GM18873 (cell line): ENCODE data around the gene ADAMTSL5.
"Not testable (repeated sequence)": the region's sequence is repeated elsewhere in the genome, so short reads cannot be mapped to it uniquely, and the experiment has no call there.

Experiments used
- ATAC-seq: cut with Tn5 transposase; IDR thresholded peaks from one replicate; pipeline ENCODE4 v1.9.1; 2021; ENCODE audit warnings: mild to moderate bottlenecking, moderate library complexity, moderate number of reproducible peaks; ENCODE audit not compliant: unreplicated experiment, low FRiP score

Gene ADAMTSL5, protein sequence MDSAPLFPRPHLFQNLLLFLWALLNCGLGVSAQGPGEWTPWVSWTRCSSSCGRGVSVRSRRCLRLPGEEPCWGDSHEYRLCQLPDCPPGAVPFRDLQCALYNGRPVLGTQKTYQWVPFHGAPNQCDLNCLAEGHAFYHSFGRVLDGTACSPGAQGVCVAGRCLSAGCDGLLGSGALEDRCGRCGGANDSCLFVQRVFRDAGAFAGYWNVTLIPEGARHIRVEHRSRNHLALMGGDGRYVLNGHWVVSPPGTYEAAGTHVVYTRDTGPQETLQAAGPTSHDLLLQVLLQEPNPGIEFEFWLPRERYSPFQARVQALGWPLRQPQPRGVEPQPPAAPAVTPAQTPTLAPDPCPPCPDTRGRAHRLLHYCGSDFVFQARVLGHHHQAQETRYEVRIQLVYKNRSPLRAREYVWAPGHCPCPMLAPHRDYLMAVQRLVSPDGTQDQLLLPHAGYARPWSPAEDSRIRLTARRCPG

DNA sequence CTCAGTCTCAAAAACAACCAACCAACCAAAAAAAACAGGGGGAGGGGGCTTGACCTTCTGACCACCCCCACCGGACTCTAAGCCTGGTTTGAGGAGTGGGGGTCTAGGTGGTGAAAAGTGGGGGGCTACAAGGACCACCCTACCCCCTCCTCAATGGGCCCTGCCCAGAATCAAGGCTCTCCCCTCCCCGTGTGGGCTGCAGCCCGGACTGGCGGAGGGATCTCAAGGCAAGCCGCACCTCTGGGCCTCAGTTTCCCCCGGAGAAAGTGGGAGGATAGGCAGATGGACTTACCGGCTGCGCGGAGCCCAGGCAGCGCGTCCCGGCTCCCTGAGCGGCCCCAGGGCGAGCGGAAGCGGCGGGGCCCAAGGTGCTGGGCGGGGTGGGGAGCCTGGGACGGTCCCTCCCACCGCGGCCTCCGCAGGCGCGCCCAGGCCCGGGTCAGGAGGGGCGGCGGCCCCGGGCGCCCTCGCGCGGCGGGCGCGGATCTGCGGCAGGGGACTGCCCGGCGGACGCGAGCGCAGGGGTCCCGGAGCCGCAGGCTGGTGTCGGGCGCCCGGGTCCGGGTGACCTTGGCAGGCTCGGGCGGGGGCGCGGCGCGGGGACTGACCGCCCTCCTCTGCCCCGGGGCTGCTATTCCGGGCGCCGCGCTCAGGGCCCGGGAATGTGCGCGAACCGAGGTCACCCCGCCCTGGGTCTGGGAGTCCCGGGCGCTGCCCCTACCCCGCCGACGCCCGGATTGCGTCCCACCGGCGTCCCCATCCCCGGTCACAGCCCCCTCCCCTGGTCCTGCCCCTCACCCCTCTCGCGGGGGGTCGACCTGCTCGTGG is at the start of gene ADAMTSL5:
ADAMTSL5 (minus strand) TSS at position 349 of the 828 bp plus-strand sequence. CDS start 2,076 bp downstream, outside the sequence.
- no peak for ATAC-seq

DNA sequence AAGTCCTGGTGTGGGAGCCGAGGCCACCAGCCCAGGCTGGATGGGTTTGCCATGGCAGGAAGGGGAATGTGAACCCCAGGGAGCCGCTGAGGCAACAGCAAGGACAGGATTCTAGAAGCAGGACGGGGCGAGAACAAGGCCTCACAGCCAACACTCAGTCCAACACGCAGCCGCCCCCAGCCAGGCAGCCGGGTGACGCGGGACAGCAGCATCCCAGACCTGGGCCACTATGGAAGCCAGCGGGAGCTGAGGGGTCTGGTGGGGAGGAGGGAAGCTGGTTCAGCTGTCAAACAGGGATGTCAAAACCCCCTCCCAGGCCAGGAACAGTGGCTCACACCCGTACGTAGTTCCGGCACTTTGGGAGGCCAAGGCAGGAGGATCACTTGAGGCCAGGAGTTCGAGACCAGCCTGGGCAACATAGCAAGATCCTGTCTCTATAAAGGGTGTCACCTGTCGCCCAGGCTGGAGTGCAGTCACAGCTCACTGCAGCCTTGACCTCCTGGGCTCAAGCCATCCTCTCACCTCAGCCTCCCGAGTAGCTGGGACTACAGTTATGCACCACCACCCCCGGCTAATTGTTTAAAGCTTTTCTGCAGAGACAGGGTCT is 48.5 kb upstream of the ADAMTSL5 start:
- ATAC-seq = no peak

DNA sequence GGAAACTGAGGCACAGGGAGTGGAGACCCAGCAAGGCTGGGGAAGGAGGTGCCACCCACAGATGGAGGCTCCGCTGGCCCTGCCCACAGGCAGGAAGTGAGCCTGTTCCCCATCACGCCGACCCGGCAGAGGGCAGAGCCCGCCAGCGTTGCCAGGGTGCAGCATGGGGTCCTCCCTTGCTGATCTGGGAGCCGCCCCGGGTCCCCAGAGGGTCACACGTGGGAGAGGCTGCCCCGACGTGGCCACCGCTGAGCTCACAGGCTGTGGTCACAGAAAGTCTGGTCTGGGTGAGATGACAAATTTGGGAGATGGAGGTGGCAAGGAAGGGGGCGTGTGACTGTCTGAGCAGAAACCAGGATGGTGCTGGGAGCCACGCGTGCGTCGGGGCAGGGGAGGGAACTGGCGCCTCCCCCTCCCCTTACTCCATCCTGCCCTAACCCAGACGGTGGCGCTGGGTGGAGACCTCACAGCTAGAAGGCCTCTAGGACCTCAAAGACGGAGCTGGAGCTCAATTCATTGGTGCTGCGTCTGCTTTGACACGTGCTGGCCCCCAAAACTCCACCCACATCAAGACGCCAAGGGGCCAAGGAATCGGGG is 47.6 kb upstream of the ADAMTSL5 start:
- ATAC-seq = no peak

DNA sequence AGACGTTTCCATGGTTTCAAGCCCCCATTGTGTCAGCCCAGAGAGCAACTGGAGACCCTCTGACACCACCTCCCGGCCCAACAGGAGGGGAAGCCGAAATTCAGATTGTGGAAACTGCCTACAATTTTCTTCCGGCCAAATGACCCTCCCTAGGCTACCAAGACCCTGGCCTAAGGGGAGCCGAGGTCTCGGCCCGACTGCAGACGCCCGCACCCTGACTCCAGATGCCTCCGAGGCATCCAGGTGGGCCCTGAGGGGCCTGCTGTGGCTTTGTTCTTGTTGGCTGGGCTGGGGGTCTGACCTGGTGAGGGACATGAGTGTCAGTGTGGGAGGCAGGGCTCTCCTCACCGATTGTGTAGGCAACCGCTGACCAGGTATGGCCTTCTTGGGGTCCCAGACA is 45.7 kb upstream of the ADAMTSL5 start:
- no peak for ATAC-seq

DNA sequence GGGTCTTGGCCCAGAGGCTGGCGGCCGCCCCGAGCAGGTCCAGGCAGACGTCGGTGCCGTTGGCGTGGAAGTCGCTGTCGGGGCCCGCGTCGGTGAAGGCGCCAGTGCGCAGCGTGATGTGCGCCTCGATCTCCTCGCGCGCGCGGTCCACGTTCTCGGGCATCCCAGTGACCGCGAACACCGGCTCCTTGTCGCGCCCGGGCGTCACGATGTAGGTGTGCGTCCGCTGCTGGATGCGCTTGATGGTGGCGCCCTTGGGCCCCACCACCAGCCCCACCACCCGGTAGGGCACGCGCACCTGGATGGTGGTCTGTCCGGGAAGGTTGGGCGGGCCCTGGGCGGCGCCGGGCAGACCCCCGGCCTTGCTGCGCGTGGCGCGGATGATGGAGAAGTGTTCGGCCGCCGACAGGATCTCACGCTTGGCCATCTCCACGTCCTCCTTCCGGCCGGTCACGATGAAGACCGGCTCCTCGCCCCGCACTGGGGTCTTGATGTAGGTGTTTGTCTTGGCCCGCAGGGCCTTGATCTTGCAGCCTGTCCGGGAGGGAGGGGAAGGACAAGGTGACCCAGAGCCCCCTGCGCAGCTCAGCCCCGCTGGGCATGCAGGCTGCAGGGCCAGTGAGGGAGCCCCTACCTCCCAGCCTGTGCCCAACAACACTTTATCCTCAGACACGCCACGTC is 43.7 kb upstream of the ADAMTSL5 start:
- no peak for ATAC-seq

DNA sequence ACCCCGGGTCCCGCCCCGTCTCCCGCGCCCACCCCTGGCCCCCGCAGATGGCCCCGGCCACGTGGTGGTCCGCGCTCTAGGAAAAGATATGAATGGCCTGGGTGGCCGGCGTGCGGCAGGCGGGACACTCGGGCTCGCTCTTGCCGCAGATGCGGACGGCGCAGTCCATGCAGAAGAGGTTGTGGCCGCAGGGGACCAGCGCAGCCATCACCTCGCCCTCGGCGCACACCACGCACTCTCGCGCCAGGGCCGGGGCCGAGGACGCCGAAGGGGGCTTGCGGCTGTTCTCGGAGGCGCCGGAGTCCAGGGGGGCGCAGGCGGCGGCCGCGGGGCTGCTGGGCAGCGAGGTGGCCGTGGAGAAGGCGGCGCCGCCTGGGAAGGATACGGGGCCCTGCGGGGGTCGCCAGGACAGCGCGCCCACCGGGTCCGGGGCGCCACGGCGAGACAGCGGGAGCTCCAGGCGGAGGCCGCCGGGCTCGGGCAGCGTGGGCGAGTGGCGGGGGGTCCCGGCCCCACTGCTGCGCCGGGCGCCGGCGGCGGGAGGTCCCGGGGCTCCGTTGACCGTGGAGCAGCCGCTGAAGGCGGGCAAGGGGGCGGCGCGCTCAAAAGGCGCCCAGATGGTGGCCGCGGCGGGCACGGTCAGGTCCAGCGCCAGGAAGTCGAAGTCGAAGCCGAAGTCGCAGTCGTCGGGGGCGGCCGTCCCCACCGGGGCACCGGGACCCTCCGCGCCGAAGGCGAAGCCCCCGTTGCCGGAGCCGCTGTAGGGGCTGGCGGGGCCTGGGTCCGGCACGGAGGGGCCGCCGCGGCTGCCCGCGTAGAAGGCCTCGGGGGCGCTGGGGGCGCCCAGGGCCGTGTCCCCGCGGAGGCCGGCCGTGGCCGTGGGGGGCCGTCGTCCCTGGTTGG is 42.9 kb upstream of the ADAMTSL5 start:
- ATAC-seq = no peak

DNA sequence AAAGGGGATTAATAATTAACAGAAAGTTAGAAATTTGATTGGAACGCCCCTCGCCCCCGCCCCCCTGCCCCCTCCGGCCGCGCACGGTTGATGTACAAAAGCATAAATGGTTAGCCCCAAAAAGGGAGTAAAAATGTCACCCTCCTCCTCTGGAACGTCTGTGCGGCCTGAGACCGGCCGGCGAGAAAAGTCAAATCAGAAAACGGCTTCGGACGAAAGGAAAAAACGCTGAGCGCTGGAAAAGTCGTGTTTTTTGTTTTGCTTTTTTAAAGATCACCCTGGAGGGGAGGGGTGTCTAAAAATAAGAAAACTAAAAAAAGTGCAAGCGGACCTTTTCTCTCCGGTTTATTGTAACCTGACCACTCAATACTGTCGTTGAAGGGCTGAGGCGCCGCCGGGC is 42.1 kb upstream of the ADAMTSL5 start:
- no peak for ATAC-seq

DNA sequence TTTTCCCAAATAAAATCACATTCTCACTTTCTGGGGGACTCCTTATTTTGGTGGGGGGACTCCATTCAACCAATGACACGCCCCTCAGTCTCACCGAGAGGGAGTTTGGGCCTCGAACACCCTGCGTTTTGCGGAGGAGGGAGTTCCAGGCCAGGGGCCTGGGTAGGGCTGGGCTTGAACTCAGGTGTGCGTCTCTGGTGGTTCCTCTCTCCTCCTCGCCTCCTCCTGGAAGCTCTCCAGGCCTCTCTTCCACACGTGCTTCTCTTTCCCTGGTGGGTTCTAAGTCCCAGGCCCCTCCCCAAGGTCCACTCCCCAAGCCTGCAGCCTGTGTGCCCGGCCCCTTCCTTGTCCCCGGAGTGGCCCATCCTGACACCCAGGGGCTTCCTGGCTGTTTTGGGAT is 40.6 kb upstream of the ADAMTSL5 start:
- ATAC-seq = no peak

DNA sequence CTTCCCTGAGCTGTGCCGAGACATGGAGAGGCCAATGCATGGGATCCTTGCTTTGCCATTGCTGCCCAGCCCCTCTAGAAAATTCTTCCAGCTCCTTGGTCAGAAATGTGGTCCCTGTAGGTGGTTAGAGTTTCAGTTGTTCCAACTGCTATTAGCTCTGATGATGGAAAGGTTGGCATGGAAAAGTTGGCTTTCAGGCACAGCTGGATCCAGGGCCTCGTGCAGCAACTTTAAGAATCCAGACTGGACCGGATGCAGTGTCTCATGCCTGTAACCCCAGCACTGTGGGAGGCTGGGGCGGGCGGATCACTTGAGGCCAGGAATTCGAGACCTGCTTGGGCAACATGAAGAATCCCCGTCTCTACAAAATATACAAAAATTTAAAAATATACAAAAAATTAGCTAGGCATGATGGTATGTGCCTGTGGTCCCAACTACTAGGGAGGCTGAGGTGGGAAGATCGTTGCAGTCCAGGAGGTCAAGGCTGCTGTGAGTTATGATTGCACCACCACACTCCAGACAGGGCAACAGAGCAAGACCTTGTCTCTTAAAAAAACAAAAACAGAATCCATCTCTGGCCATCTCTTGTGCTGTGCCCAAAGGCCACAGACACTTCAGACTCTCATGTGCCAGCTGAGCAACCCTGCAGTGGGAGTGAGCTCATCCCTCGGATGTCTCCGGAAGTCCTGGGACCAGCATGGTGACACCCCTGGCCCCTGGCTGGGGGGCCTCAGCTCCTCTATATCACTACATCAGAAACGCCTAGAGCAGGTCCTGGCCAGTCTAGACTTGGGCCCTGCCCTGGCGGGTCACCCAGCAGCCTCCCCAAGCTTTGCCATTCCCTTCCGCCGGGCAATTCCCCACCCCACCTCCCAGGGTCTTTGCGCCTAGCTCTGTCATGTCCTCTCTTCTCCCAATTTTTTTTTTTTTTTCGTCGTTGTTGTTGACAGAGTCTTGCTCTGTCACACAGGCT is 38.5 kb upstream of the ADAMTSL5 start:
- ATAC-seq = no peak

DNA sequence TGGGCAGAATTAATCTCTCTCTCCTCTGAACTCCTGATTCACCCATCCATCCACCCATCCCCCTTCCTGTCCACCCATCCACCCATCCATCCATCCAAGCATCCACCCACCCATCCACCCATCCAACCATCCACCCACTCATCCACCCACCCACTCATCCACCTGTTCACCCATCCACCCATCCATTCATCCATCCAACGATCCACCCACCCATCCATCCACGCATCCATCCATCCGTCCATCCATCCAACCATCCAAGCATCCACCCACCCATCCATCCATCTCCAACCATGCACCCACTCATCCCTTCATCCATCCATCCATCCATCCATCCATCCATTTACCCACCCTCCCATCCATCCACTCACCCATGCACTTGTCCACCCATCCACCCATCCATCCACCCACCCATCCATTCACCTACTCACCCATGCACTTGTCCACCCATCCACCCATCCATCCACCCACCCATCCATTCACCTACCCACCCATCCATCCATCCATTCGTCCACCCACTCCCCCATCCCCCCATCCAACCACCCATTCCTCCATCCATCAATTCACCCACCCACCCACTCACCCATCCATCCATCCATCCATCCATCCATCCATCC is 36.6 kb upstream of the ADAMTSL5 start:
- no peak for ATAC-seq

DNA sequence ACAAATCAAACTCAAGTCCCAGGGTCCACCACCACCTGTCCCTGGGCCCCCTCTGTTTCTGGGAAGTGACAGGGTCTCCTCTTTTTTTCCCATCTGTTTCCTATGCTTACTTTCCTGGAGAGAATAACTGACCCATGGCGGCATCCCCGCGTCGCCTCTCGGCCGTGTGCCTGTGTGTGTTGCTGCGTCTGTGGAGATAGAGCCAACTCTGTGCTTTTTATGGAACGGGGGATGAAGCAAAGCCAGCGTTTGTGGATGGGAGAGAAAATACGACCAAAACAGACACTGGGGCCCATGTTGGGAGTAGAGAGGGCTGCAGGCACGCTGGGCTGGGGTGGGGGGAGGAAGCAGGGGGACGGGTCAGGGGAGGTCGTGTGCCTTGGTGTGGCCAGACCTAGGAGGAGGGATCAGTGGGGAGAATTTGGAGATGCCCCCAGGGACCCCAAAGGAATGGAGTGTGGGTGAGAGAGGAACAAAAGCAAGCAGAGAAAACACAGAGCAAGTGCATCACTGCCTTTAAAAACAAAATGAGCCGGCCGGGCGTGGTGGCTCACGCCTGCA is 27.6 kb upstream of the ADAMTSL5 start:
- ATAC-seq = no peak

DNA sequence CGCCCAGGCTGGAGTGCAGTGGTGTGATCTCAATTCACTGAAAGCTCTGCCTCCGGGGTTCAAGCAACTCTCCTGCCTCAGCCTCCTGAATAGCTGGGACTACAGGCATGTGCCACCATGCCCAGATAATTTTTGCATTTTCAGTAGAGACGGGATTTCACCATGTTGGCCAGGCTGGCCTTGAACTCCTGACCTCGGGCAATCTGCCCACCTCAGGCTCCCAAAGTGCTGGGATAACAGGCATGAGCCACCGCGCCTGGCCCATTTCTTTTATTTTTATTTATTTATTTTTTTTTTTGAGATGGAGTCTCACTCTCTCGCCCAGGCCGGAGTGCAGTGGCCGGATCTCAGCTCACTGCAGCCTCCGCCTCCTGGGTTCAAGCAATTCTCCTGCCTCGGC is 26.9 kb upstream of the ADAMTSL5 start:
- ATAC-seq = not testable (repeated sequence)

DNA sequence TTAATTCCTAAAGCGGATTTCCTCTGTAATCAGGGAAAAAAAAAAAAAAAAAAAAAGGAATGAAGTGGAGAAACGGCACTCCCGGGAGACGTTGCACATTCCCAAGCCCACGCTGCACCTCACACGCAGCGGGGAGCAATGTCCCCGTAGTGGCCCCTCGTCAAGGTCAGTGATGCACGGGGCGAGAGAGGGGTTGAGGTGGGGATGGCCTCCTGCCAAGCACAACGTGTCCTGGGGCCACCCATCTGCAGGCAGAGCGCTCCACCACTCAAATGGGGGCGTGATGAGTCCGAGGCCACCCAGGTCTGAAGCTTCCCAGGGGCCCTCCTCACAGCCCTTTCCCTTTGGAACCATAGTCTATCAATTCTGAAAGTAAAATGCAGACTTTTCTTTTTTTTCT is 26.2 kb upstream of the ADAMTSL5 start:
- no peak for ATAC-seq

DNA sequence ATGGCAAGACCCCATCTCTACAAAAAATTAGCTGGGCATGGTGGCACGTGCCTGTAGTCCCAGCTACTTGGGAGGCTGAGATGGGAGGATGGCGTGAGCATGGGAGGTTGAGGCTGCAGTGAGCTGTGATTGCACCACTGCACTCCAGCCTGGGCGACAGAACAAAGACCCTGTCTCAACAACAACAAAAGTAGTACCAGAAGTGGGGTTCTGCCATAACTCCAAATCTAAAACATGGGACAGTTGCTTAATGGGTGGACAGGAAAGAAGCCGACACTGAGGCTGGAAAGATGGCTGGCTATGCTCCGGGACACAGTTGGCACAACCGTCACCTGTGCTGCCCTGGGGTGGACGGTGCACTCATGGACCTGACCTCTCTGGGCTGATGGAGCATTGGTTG is 22.9 kb upstream of the ADAMTSL5 start:
- not testable (repeated sequence) for ATAC-seq

DNA sequence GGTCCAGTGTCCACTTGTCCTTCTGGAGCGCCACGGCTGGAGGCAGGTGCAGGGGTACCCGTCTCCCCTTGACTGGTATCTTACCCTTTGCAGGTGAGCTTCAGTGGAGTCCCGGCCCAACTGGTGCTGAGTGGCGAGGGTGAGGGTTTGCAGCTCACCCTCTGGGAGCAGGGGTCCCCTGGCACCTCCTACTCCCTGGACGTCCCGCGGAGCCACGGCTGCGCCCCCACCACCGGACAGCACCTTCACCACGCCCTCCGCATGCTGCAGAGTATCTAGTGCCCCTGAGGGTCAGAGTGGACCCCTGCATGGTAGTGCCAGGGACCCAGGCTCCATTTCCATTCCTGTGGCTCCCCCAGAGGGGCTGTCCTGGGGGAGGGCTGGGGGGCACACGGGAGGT is 22.2 kb upstream of the ADAMTSL5 start:
- ATAC-seq = no peak

DNA sequence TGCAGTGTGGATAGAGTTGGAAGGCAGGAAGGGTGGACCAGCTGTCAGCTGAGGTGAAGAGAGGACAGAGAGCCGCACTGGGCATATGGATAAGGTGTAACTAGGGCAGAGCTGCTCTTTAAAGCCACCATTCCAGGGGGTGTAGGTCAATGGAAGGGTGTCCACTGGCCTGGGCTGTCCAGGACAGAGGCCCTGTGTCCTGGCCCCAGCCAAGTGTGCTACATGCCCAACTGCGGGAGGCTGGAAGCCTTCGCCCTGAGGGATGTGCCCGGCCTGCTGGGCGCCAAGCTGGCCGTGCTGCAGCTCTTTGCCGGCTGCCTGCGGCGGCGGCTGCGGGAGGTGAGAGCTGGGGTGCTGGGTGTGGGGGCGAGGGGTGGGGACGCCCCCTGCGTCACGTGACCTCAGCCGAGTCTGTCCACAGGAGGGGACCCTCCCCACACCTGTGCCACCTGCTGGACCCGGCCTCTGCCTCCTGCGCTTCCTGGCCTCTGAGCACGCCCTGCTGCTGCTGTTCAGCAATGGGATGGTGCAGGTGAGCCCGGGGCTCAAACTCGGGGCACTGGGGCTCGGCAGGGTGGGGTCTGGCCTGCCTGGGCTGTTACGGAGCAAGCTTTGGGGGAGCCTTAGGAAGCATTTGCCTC is 20.8 kb upstream of the ADAMTSL5 start:
- no peak for ATAC-seq

DNA sequence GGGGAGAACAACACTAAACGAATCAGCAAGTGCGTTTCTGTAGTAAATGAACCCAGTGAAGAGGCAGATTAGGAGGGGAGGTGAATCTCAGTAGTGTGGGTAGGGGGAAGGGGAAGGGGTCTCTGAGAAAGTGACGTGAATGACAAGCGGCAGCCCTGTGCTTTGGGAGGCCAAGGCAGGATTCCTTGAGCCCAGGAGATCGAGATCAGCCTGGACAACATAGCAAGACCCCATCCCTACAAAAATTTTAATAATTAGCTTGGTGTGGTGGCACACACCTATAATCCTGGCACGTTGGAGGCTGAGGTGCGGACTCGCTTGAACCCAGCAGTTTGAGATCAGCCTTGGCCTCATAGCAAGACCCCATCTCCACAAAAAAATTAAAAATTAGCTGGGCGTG is 19.2 kb upstream of the ADAMTSL5 start:
- no peak for ATAC-seq
